SU-DHL-6 (cell line): Measurements from ENCODE around the gene DCAF15.

Experiments
- H2AFZ ChIP-seq: fragments of 200-600 bp; sonication (generic); 2 replicates; pipeline ENCODE4 v1.6.1; 2014; ENCODE audit warnings: low read depth, mild to moderate bottlenecking, moderate library complexity, mixed read lengths, antibody characterized with exemption, low read length; ENCODE audit not compliant: severe bottlenecking
- H3F3A ChIP-seq: fragments of 200-600 bp; shearing (Covaris generic); 2 replicates; pipeline ENCODE4 v1.6.0; 2016; ENCODE audit warnings: antibody characterized with exemption, mild to moderate bottlenecking; ENCODE audit not compliant: insufficient read depth
- H3K27ac ChIP-seq: fragments of 200-600 bp; sonication (generic); 2 replicates; pipeline ENCODE4 v1.5.1; 2016; ENCODE audit warnings: low read depth, mild to moderate bottlenecking, low read length, moderate library complexity, mixed read lengths
- H3K27me3 ChIP-seq: fragments of 200-600 bp; sonication (generic), shearing (Covaris generic); 2 replicates; pipeline ENCODE4 v1.6.0; 2014; ENCODE audit warnings: mild to moderate bottlenecking, low read length
- H3K36me3 ChIP-seq: fragments of 200-600 bp; sonication (generic); 2 replicates; pipeline ENCODE4 v1.6.1; 2014; ENCODE audit warnings: mild to moderate bottlenecking, low read length, mixed read lengths
- H3K4me2 ChIP-seq: fragments of 300-600, 200-600 bp; shearing (Covaris generic), sonication (generic); 2 replicates; pipeline ENCODE4 v1.6.0; 2014; ENCODE audit warnings: low read length, low read depth, mild to moderate bottlenecking; ENCODE audit not compliant: poor library complexity, severe bottlenecking
- H3K4me3 ChIP-seq: fragments of 200-600 bp; sonication (generic); 2 replicates; pipeline ENCODE4 v1.5.1; 2014; ENCODE audit warnings: antibody characterized with exemption, low read length, mild to moderate bottlenecking, mixed read lengths; ENCODE audit not compliant: insufficient read depth, poor library complexity, severe bottlenecking
- H3K79me2 ChIP-seq: fragments of 200-600 bp; sonication (generic); 2 replicates; pipeline ENCODE4 v1.6.1; 2014; ENCODE audit warnings: mild to moderate bottlenecking, low read length, moderate library complexity; ENCODE audit not compliant: insufficient read depth
- H3K9ac ChIP-seq: fragments of 200-600 bp; sonication (generic); 2 replicates; pipeline ENCODE4 v1.7.0; 2014; ENCODE audit warnings: mild to moderate bottlenecking, low read length
- H3K9me2 ChIP-seq: fragments of 200-600 bp; sonication (generic); replicated peaks from 2 replicates; pipeline ENCODE4 v1.6.1; 2014; ENCODE audit warnings: low read length; ENCODE audit not compliant: insufficient read depth
- H3K9me3 ChIP-seq: fragments of 200-600 bp; sonication (generic); 2 replicates; pipeline ENCODE4 v1.6.1; 2014; ENCODE audit warnings: low read length, mixed read lengths; ENCODE audit not compliant: insufficient read depth
- H4K20me1 ChIP-seq: fragments of 200-600 bp; sonication (generic); 2 replicates; pipeline ENCODE4 v1.6.1; 2014; ENCODE audit warnings: low read depth, mild to moderate bottlenecking, antibody characterized with exemption, low read length, moderate library complexity, mixed read lengths
- EZH2phosphoT487 ChIP-seq: fragments of 200-600 bp; sonication (generic), shearing (Covaris generic); conservative IDR thresholded peaks from 2 replicates; pipeline ENCODE4 v1.6.1; 2018; ENCODE audit warnings: mild to moderate bottlenecking, antibody characterized with exemption, low read length, moderate library complexity, mixed read lengths
- TF ChIP-seq, protein P1 (sequence below): fragments of 200-600 bp; sonication (generic); IDR thresholded peaks from one replicate; pipeline ENCODE4 v1.5.1; 2017; ENCODE audit warnings: antibody characterized with exemption, mild to moderate bottlenecking, low read length, moderate library complexity; ENCODE audit not compliant: insufficient read depth, poor library complexity, severe bottlenecking

Gene DCAF15

GRCh38 chr19:13934785-13935109, 17.6 kb upstream of the DCAF15 start:
- no peaks in the 10 kb centered on the region for H3K36me3 ChIP-seq
- H3K9me2 ChIP-seq, result no peaks in the 10 kb centered on the region
- no peaks in the 10 kb centered on the region for H3F3A ChIP-seq
- no peak overlapping the region for H3K9ac ChIP-seq
- no peak overlapping the region for H3K4me3 ChIP-seq
- H2AFZ ChIP-seq, result no peak overlapping the region
- no peaks in the 10 kb centered on the region for H3K27me3 ChIP-seq
- no peaks in the 10 kb centered on the region for H3K9me3 ChIP-seq
- no peaks in the 10 kb centered on the region for H4K20me1 ChIP-seq
- no peaks in the 10 kb centered on the region for H3K79me2 ChIP-seq
- no peak overlapping the region for H3K27ac ChIP-seq
- TF ChIP-seq, protein P1, sequence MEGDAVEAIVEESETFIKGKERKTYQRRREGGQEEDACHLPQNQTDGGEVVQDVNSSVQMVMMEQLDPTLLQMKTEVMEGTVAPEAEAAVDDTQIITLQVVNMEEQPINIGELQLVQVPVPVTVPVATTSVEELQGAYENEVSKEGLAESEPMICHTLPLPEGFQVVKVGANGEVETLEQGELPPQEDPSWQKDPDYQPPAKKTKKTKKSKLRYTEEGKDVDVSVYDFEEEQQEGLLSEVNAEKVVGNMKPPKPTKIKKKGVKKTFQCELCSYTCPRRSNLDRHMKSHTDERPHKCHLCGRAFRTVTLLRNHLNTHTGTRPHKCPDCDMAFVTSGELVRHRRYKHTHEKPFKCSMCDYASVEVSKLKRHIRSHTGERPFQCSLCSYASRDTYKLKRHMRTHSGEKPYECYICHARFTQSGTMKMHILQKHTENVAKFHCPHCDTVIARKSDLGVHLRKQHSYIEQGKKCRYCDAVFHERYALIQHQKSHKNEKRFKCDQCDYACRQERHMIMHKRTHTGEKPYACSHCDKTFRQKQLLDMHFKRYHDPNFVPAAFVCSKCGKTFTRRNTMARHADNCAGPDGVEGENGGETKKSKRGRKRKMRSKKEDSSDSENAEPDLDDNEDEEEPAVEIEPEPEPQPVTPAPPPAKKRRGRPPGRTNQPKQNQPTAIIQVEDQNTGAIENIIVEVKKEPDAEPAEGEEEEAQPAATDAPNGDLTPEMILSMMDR, result no peak
- TF ChIP-seq EZH2phosphoT487, result no peak
- H3K4me2 ChIP-seq, result no peak overlapping the region

DNA sequence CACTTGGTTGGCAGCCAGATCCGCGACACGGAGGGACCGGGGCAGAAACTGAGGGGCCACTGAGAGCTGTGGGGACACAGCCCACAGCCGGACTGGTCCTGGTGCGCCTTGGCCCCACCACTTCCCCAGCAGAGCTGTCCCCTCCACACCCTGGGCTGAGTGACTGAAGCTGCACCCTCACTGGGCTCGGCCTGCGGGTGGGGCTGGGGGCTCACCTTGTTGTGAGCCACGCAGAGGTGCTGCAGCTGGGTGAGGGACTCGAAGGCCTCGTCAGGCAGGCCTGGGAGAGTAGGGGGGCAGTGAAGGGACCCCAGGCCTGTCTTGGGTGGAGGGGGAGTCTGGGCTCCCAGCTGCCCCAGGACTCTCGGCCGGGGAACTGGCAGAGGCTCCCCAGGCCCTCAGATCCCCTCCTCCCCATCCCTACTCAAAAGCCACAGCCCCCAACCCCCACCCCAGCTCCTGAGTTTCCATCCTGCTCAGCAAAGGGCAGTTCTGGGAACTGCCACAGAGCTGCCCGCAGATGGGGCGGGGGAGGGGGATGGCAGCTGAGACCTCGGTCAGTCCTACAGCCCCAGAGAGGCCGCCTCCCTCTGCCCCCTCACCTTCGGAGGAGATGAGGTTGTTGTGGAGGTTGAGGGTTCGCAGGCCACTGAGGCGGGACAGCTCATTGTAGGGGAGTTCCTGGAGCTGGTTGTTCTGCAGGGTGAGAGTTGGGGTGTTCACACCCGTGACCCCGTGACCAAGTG, 16.4 kb upstream of the DCAF15 start:
- TF ChIP-seq EZH2phosphoT487, result no peak
- TF ChIP-seq, protein P1, result no peak
- Histone ChIP-seq H3K9me3 (no peaks in the 10 kb centered on the region), H3K79me2 (no peaks in the 10 kb centered on the region), H3K9me2 (no peaks in the 10 kb centered on the region), H3K36me3 (no peaks in the 10 kb centered on the region), H2AFZ (no peak overlapping the region), H4K20me1 (no peaks in the 10 kb centered on the region), H3K27me3 (no peaks in the 10 kb centered on the region), H3K27ac (no peak overlapping the region), H3K4me3 (no peak overlapping the region), H3K9ac (no peak overlapping the region), H3K4me2 (no peak overlapping the region), H3F3A (no peaks in the 10 kb centered on the region)

DNA sequence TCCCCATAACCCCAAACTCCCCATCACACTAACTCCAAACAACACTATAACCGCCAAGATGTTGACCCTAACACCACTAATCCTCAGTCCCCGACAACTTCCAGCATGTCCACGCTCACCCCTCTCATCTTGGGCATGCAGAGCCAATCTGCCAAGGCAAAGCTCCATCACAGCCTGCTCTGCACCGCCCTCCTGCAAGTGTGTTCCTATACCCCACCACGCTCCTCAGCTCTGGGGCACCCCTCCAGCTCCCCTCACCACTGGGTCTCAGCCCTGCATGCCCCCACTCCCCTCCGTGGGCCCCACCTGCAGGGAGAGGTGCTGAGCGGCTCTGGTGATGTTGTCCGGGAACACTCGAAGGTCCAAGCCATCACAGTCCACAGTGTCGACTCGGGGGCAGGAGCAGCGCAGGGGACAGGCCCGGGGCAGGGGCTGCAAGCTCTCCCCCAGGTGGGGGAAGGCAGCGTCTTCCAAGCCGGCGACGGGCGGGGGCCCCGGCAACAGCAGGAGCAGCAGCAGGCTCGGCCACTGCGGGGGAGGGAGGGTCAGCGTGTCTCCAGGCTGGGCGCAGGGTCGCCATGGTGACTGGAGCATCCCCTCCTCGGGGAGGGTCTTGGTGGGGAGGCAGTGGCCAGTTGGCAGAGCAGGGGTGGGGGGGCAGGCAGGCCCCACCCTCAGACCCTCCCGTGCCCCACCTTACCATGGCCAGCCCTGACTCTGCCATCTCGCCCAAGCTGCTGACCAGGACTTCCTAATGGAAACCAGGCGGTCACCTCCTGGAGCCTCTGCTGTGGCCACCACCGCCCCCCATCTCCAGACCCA, 14.6 kb upstream of the DCAF15 start:
- Histone ChIP-seq H3K9ac (no peak overlapping the region), H3K27me3 (no peaks in the 10 kb centered on the region), H3F3A (no peaks in the 10 kb centered on the region), H2AFZ (no peak overlapping the region), H3K4me2 (no peak overlapping the region), H3K9me3 (no peaks in the 10 kb centered on the region), H3K4me3 (no peak overlapping the region), H3K9me2 (no peaks in the 10 kb centered on the region), H4K20me1 (no peaks in the 10 kb centered on the region), H3K27ac (no peak overlapping the region), H3K36me3 (no peaks in the 10 kb centered on the region), H3K79me2 (no peaks in the 10 kb centered on the region)
- TF ChIP-seq, protein P1, result no peak
